HUES6 (cell line): ENCODE measurements around the gene ZNF574.

Experiments
- H3K27ac ChIP-seq: 2 replicates; pipeline ENCODE4 v1.7.0; 2013; ENCODE audit warnings: low read depth, mild to moderate bottlenecking, low read length, inconsistent platforms
- H3K27me3 ChIP-seq: 2 replicates; pipeline ENCODE4 v1.6.1; 2013; ENCODE audit warnings: low read length; ENCODE audit not compliant: control insufficient read depth, insufficient read depth
- H3K36me3 ChIP-seq: 2 replicates; pipeline ENCODE4 v1.6.1; 2013; ENCODE audit warnings: low read length; ENCODE audit not compliant: control insufficient read depth, insufficient read depth
- H3K4me1 ChIP-seq: 2 replicates; pipeline ENCODE4 v1.6.1; 2013; ENCODE audit warnings: low read length; ENCODE audit not compliant: control insufficient read depth, insufficient read depth
- H3K4me3 ChIP-seq: 2 replicates; pipeline ENCODE4 v1.5.1; 2013; ENCODE audit warnings: low read depth, low read length
- H3K9ac ChIP-seq: one replicate; pipeline ENCODE4 v1.6.1; 2013; ENCODE audit warnings: mild to moderate bottlenecking, low read length
- H3K9me3 ChIP-seq: 2 replicates; pipeline ENCODE4 v1.6.1; 2013; ENCODE audit warnings: low read depth, low read length; ENCODE audit not compliant: control insufficient read depth, insufficient read depth

ZNF574 gene

GRCh38 chr19:42060117-42060516, 15.8 kb upstream of the ZNF574 start:
- H3K27ac ChIP-seq: no peak overlapping the region
- H3K9me3 ChIP-seq: no peaks in the 10 kb centered on the region
- no peaks in the 10 kb centered on the region for H3K27me3 ChIP-seq
- H3K36me3 ChIP-seq: peaks cover 80% of the 10 kb centered on the region
- H3K4me1 ChIP-seq: no peaks in the 10 kb centered on the region
- no peak overlapping the region for H3K9ac ChIP-seq
- no peak overlapping the region for H3K4me3 ChIP-seq

- peaks cover 69% of the 10 kb centered on the region for H3K36me3 ChIP-seq
- H3K27me3 ChIP-seq: no peaks in the 10 kb centered on the region
- no peaks in the 10 kb centered on the region for H3K4me1 ChIP-seq
- H3K9ac ChIP-seq: no peak overlapping the region
- no peak overlapping the region for H3K27ac ChIP-seq
- no peak overlapping the region for H3K4me3 ChIP-seq
- H3K9me3 ChIP-seq: no peaks in the 10 kb centered on the region
Measured at GRCh38 chr19:42062381-42062780, 13.6 kb upstream of the ZNF574 start.

- H3K4me1 ChIP-seq: peaks cover 15% of the 10 kb centered on the region; the same call in 1 of the 2 replicates
- no peak overlapping the region for H3K27ac ChIP-seq
- peaks cover 16% of the 10 kb centered on the region; the same call in 1 of the 2 replicates for H3K27me3 ChIP-seq
- no peak overlapping the region for H3K4me3 ChIP-seq
- H3K9me3 ChIP-seq: no peaks in the 10 kb centered on the region
- H3K36me3 ChIP-seq: peaks cover 55% of the 10 kb centered on the region
- no peak overlapping the region for H3K9ac ChIP-seq
Measured at GRCh38 chr19:42064432-42064831, 11.5 kb upstream of the ZNF574 start.

- Histone ChIP-seq H3K4me1 (peaks cover 15% of the 10 kb centered on the region; the same call in 1 of the 2 replicates), H3K9me3 (no peaks in the 10 kb centered on the region), H3K27me3 (peaks cover 16% of the 10 kb centered on the region; the same call in 1 of the 2 replicates), H3K27ac (no peak overlapping the region), H3K36me3 (peaks cover 49% of the 10 kb centered on the region), H3K4me3 (no peak overlapping the region), H3K9ac (no peak overlapping the region)
Measured at GRCh38 chr19:42065051-42065450, 10.9 kb upstream of the ZNF574 start.

GRCh38 chr19:42065511-42065910, 10.5 kb upstream of the ZNF574 start:
- Histone ChIP-seq H3K27ac (no peak overlapping the region), H3K36me3 (peaks cover 45% of the 10 kb centered on the region), H3K27me3 (peaks cover 16% of the 10 kb centered on the region; the same call in 1 of the 2 replicates), H3K9me3 (no peaks in the 10 kb centered on the region), H3K4me3 (no peak overlapping the region), H3K4me1 (peaks cover 18% of the 10 kb centered on the region), H3K9ac (no peak overlapping the region)

- no peak overlapping the region for H3K9ac ChIP-seq
- H3K9me3 ChIP-seq: no peaks in the 10 kb centered on the region
- H3K27me3 ChIP-seq: peaks cover 16% of the 10 kb centered on the region; the same call in 1 of the 2 replicates
- H3K4me3 ChIP-seq: no peak overlapping the region
- no peak overlapping the region for H3K27ac ChIP-seq
- peaks cover 42% of the 10 kb centered on the region for H3K36me3 ChIP-seq
- H3K4me1 ChIP-seq: peaks cover 22% of the 10 kb centered on the region
Measured at GRCh38 chr19:42066075-42066754, 9.8 kb upstream of the ZNF574 start.

- Histone ChIP-seq H3K27ac (no peak overlapping the region), H3K4me3 (no peak overlapping the region), H3K4me1 (peaks cover 22% of the 10 kb centered on the region), H3K36me3 (peaks cover 30% of the 10 kb centered on the region), H3K27me3 (peaks cover 16% of the 10 kb centered on the region; the same call in 1 of the 2 replicates), H3K9ac (no peak overlapping the region), H3K9me3 (no peaks in the 10 kb centered on the region)
Measured at GRCh38 chr19:42067315-42067888, 8.6 kb upstream of the ZNF574 start.

- peaks cover 28% of the 10 kb centered on the region for H3K4me1 ChIP-seq
- H3K9me3 ChIP-seq: no peaks in the 10 kb centered on the region
- peak overlapping the region; percentile 79 for H3K4me3 ChIP-seq
- no peak overlapping the region for H3K27ac ChIP-seq
- peaks cover 16% of the 10 kb centered on the region; the same call in 1 of the 2 replicates for H3K27me3 ChIP-seq
- H3K9ac ChIP-seq: peak overlapping the region; percentile 5
- H3K36me3 ChIP-seq: peaks cover 21% of the 10 kb centered on the region; the same call in 1 of the 2 replicates
Measured at GRCh38 chr19:42068361-42068755, 7.6 kb upstream of the ZNF574 start.

- peak overlapping the region; percentile 79 for H3K4me3 ChIP-seq
Measured at GRCh38 chr19:42068756-42069571, 7.0 kb upstream of the ZNF574 start.

GRCh38 chr19:42069619-42070351, 6.2 kb upstream of the ZNF574 start, which contains the start of gene GRIK5:
GRIK5 (minus strand) TSS chr19:42070206; CDS start chr19:42065770, 4,436 bp downstream.
- Histone ChIP-seq H3K9me3 (no peaks in the 10 kb centered on the region), H3K27me3 (peaks cover 16% of the 10 kb centered on the region; the same call in 1 of the 2 replicates), H3K4me3 (peak within 1 kb of the TSS; percentile 79), H3K4me1 (peaks cover 28% of the 10 kb centered on the region), H3K9ac (no peak within 1 kb of the TSS), H3K36me3 (peaks cover 10% of the 10 kb centered on the region; the same call in 1 of the 2 replicates), H3K27ac (no peak within 1 kb of the TSS)

More at GRCh38 chr19:42068756-42069571, 7.0 kb upstream of the ZNF574 start:
- no peak overlapping the region for H3K27ac ChIP-seq
- H3K36me3 ChIP-seq: peaks cover 15% of the 10 kb centered on the region; the same call in 1 of the 2 replicates
- H3K27me3 ChIP-seq: peaks cover 16% of the 10 kb centered on the region; the same call in 1 of the 2 replicates
- peak overlapping the region; percentile 5 for H3K9ac ChIP-seq
- H3K9me3 ChIP-seq: no peaks in the 10 kb centered on the region
- H3K4me1 ChIP-seq: peaks cover 28% of the 10 kb centered on the region
